SU-DHL-6 (cell line): ENCODE data around the gene ALS2.

ENCODE experiments used
- EZH2phosphoT487 ChIP-seq: fragments of 200-600 bp; sonication (generic), shearing (Covaris generic); conservative IDR thresholded peaks from 2 replicates; pipeline ENCODE4 v1.6.1; 2018; ENCODE audit warnings: mild to moderate bottlenecking, antibody characterized with exemption, low read length, moderate library complexity, mixed read lengths
- TF ChIP-seq, protein P1 (sequence below): fragments of 200-600 bp; sonication (generic); IDR thresholded peaks from one replicate; pipeline ENCODE4 v1.5.1; 2017; ENCODE audit warnings: antibody characterized with exemption, mild to moderate bottlenecking, low read length, moderate library complexity; ENCODE audit not compliant: insufficient read depth, poor library complexity, severe bottlenecking

DNA sequence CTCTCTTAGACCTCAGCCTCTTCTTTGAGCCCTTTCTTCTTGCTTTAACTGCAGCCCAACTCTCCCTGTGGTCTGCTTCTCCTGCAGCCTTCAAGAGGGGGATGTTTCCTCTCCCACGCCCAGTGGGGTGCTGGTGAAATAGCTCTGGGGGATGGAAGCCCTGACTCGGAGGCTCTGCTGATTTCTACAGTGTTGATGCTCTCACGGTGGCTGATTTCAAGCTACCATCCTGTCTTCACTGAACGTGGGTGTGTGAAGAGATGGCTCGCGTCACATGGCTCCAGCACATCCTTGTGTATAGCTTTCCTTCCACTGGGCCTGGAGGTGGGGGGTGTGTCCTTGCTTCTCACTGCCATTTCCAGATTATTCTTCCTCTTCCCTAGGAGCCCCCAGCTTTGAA lies 102.3 kb downstream of the ALS2 start:
- TF ChIP-seq, protein P1, sequence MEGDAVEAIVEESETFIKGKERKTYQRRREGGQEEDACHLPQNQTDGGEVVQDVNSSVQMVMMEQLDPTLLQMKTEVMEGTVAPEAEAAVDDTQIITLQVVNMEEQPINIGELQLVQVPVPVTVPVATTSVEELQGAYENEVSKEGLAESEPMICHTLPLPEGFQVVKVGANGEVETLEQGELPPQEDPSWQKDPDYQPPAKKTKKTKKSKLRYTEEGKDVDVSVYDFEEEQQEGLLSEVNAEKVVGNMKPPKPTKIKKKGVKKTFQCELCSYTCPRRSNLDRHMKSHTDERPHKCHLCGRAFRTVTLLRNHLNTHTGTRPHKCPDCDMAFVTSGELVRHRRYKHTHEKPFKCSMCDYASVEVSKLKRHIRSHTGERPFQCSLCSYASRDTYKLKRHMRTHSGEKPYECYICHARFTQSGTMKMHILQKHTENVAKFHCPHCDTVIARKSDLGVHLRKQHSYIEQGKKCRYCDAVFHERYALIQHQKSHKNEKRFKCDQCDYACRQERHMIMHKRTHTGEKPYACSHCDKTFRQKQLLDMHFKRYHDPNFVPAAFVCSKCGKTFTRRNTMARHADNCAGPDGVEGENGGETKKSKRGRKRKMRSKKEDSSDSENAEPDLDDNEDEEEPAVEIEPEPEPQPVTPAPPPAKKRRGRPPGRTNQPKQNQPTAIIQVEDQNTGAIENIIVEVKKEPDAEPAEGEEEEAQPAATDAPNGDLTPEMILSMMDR = no peak
- no peak for TF ChIP-seq EZH2phosphoT487
